Breast epithelium (tissue), 3 donors: ENCODE results near the gene LY6G5B.

Experiments
- CTCF ChIP-seq, 3 donors: fragments of 450-650 bp; IDR thresholded peaks; one replicate each; pipeline ENCODE4 v1.5.1; 2016 to 2017; ENCODE audit warnings: antibody characterized with exemption in 3 of 3, mild to moderate bottlenecking in 3 of 3, moderate library complexity in 3 of 3
- POLR2A ChIP-seq: fragments of 450-650 bp; IDR thresholded peaks from one replicate; pipeline ENCODE4 v1.6.1; 2016; ENCODE audit warnings: antibody characterized with exemption, mild to moderate bottlenecking, moderate library complexity
- POLR2AphosphoS5 ChIP-seq, 3 donors: sonication (generic); formaldehyde crosslinking; IDR thresholded peaks; one replicate each; pipeline ENCODE4 v1.6.1; 2017; ENCODE audit warnings: antibody characterized with exemption in 3 of 3

GRCh38 chr6:31630177-31630934, 39.4 kb upstream of the LY6G5B start:
- no peak for TF ChIP-seq CTCF (IDR thresholded peaks at IDR 0.05)
- no peak for TF ChIP-seq POLR2A
- TF ChIP-seq POLR2AphosphoS5 (IDR thresholded peaks at IDR 0.05) = no peak
